HUES6 (cell line): ENCODE data around the gene NSMF.

ENCODE experiments used
- H3K27ac ChIP-seq: 2 replicates; pipeline ENCODE4 v1.7.0; 2013; ENCODE audit warnings: low read depth, mild to moderate bottlenecking, low read length, inconsistent platforms
- H3K27me3 ChIP-seq: 2 replicates; pipeline ENCODE4 v1.6.1; 2013; ENCODE audit warnings: low read length; ENCODE audit not compliant: control insufficient read depth, insufficient read depth
- H3K36me3 ChIP-seq: 2 replicates; pipeline ENCODE4 v1.6.1; 2013; ENCODE audit warnings: low read length; ENCODE audit not compliant: control insufficient read depth, insufficient read depth
- H3K4me1 ChIP-seq: 2 replicates; pipeline ENCODE4 v1.6.1; 2013; ENCODE audit warnings: low read length; ENCODE audit not compliant: control insufficient read depth, insufficient read depth
- H3K4me3 ChIP-seq: 2 replicates; pipeline ENCODE4 v1.5.1; 2013; ENCODE audit warnings: low read depth, low read length
- H3K9ac ChIP-seq: one replicate; pipeline ENCODE4 v1.6.1; 2013; ENCODE audit warnings: mild to moderate bottlenecking, low read length
- H3K9me3 ChIP-seq: 2 replicates; pipeline ENCODE4 v1.6.1; 2013; ENCODE audit warnings: low read depth, low read length; ENCODE audit not compliant: control insufficient read depth, insufficient read depth

NSMF gene

DNA sequence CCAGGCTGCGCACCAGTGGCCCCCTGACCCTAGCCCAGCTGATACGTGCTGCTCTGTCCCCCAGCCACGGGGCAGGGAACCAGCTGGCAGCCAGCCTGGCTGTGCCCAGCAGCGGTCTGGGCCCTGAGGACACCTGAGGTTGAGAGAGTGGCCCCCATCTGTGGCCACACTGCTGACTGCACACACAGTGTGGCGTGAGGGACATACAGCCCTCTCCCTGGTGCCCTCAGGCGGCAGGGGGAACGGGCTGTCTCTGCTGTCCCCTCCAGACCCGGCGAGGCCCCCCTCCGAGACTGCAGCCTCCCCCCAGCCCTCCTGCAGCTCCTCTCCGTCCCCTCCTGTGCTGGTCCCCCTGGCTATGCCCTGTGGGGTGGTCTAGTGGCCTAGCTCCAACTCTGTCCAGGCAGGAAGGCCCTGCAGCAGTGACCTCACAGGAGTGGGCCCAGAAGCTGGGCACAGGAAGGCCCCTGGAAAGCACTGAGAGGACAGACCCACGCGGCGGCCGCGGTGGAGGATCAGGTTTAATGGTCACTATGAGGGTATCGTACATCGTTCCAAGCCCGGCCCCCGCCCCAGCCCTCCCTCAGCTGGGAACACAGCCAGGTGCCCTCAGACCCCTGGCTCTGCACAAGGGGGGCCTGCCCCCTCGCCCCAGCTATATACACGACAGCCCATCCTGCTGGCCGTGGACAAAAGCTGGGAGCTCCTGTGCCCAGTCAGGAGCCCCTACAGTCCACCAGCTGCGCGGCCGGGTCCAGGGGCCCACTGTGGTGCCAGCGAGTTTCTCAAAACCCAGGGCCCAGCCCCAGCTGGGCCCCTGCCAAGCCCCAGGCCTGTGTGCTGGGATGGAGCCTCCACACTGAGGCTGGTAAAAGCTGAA lies 11.2 kb downstream of the NSMF start:
- H3K27ac ChIP-seq = no peak overlapping the region
- peaks cover 2% of the 10 kb centered on the region; the same call in 1 of the 2 replicates for H3K4me1 ChIP-seq
- no peak overlapping the region for H3K4me3 ChIP-seq
- no peak overlapping the region for H3K9ac ChIP-seq
- no peaks in the 10 kb centered on the region; the same call in 1 of the 2 replicates for H3K27me3 ChIP-seq
- H3K36me3 ChIP-seq = peaks cover 22% of the 10 kb centered on the region
- H3K9me3 ChIP-seq = no peaks in the 10 kb centered on the region

DNA sequence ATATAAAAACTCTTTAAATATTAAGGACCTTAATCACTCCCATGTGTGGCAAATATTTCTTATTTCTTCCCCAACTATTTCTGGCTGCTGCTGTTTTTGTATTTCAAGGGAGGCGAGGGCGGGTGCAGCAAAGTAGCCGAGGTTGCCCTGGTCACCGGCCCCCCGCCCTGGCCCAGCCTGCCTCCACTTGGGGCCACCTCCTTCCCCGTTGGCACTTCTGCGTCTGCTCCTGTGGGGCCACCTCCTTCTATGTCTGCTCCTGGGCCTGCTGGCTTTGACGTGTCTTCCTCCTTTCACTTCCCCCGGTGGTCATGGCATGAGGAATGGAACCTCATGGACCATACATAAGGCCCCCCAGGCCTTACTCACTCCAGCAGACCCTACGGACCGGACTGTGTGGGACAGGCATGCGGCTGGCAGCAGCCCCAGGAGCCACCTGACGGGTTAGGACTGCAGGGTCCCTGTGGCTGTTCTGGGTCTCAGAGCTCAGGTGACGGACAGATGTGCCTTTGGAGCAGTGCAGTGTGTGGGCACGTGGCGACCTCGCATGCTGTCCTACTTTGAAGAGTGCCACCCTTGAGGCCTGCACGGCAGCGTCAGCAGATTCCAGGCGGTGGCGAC lies 12.2 kb downstream of the NSMF start:
- Histone ChIP-seq H3K36me3 (peaks cover 16% of the 10 kb centered on the region), H3K27me3 (peaks cover 5% of the 10 kb centered on the region), H3K4me1 (no peaks in the 10 kb centered on the region), H3K9me3 (no peaks in the 10 kb centered on the region), H3K27ac (no peak overlapping the region), H3K9ac (no peak overlapping the region), H3K4me3 (no peak overlapping the region)

DNA sequence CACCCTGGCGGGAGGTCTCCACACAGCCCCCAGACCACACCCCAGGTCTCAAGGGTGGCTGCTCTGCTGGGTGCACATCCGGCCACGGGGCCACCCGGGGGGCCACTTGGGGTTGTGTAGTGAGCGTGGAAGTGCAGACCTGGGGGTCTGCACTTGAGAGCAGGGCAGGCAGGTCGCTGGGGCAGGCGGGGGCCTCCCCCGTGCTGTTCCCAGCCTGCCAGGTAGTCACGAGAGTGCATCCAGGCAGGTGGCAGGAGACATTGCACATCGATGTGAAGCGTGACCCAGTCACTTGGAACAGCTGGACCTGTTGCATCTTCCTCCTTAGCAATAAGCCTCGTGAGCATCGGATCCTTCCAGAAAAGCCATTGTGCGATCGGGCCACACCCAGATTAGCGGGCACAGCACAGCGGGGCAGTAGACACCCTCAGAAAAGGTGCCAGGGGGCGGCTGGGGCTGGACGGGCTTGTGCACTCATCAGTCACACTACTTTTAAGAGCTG lies 13.2 kb downstream of the NSMF start:
- Histone ChIP-seq H3K4me3 (no peak overlapping the region), H3K27me3 (peaks cover 6% of the 10 kb centered on the region)

DNA sequence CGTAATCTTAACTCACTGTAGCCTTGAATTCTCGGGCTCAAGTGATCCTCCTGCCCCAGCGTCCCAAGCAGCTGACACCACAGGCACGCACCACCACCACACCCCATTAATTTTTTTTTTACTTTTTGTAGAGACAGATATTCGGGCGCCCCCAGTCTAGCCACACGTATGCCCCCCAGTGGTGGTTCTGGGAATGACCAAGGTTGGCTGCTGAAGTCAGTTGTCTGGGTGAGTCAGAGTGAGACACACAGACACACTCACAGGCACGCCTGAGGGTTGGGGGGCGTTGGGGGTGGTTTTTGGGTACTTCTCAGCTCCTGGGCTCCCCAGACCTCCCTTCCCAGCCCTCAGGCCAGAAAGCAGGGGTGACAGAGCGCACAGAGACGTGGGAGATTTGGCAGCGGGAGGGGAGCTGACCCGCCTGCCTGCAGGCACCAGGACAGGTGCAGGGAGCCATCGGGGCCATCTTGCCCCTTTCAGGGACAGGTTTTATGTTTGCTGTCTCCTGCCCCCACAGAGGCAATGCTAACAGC lies 13.8 kb downstream of the NSMF start:
- peaks cover 6% of the 10 kb centered on the region for H3K27me3 ChIP-seq
- H3K9ac ChIP-seq = no peak overlapping the region
- no peaks in the 10 kb centered on the region for H3K9me3 ChIP-seq
- H3K4me1 ChIP-seq = no peaks in the 10 kb centered on the region
- peaks cover 16% of the 10 kb centered on the region for H3K36me3 ChIP-seq
- H3K27ac ChIP-seq = no peak overlapping the region
- H3K4me3 ChIP-seq = no peak overlapping the region

More for the DNA sequence above, 13.2 kb downstream of the NSMF start:
- Histone ChIP-seq H3K9ac (no peak overlapping the region), H3K36me3 (peaks cover 16% of the 10 kb centered on the region), H3K4me1 (no peaks in the 10 kb centered on the region), H3K9me3 (no peaks in the 10 kb centered on the region), H3K27ac (no peak overlapping the region)

DNA sequence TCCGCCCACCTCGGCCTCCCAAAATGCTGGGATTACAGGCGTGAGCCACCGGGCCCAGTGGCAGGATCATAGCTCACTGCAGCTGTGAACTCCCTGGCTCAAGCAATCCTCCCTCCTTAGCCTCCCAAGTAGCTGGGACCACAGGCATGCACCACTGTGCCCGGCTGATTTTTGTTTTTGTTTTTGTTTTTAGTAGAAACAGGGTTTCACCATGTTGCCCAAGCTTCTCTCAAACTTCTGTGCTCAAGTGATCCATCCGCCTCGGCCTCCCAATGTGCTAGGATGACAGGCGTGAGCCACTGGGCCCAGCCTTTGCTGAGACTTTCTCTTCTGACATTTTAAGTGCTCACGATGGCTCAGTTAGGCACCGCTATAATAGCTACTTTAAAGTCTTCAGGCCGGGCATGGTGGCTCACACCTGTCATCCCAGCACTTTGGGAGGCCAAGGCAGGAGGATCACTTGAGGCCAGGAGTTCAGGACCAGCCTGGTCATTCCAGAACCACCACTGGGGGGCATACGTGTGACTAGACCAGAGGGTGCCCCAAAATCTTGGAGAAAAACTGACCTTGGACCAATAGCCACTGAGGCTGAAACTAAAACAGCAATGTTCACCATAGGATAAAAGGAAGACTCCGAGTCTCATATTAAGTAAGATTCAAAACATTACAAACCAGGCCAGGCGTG lies 14.9 kb downstream of the NSMF start:
- peaks cover 7% of the 10 kb centered on the region for H3K36me3 ChIP-seq
- H3K27ac ChIP-seq = no peak overlapping the region
- H3K4me3 ChIP-seq = no peak overlapping the region
- H3K27me3 ChIP-seq = peaks cover 6% of the 10 kb centered on the region
- H3K4me1 ChIP-seq = no peaks in the 10 kb centered on the region
- no peaks in the 10 kb centered on the region for H3K9me3 ChIP-seq
- H3K9ac ChIP-seq = no peak overlapping the region

DNA sequence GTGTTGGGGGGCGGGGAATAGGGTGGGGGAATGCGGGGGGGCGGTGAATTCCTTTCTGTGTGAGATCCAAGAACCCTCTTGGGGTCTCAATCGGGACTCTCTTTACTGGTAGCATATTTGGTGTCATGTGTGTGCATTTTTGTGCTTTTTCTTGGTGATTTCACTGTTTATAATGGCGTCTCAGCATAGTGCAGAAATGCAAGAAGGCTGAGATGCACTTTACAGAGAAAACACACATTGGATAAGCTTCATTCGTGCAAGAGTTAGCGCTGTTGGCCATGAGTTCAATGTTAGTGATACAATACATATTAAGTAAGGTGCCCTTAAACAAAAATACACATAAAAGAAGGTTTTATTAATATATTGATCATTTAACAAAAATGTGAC lies 17.2 kb downstream of the NSMF start:
- no peak overlapping the region for H3K27ac ChIP-seq
- H3K4me1 ChIP-seq = no peaks in the 10 kb centered on the region
- H3K9ac ChIP-seq = no peak overlapping the region
- H3K36me3 ChIP-seq = no peaks in the 10 kb centered on the region
- peak overlapping the region; percentile 47 for H3K4me3 ChIP-seq
- no peaks in the 10 kb centered on the region for H3K9me3 ChIP-seq
- H3K27me3 ChIP-seq = peaks cover 6% of the 10 kb centered on the region

DNA sequence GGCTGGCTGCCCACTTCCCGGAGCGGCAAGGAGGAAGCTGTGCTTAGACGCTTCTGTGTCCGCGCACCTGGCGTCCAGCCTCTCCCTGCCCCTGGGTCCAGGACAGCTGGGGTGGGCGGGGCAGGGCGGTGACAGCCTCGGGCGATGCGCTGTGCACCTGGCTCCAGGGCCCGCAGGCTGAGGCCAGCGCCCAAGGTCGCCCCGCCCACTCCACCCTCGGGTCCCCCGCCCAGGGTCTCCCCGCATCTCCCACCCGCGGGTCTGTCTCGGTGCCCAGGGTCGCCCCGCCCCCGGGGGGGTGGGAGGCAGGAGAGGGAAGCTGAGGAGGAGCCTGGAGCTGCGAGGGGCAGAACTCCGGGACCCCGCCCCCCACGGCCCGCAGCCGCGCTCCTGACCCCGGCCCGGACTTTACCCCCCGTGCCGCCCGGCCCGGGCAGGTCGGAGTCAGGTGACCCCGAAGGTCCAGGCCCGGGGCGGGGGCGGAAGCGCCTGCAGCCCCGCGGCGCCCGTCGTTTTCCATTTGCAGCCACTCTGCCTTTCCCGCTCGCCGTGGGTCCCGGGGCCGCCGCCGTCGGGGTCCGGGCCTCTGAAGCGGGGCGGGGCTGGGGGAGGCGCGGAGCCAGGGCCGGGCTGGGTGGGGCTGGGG lies 17.7 kb downstream of the NSMF start, which contains the start of gene ENTPD8:
Gene ENTPD8, minus strand, starts transcription at position 69 of the 646 bp plus-strand sequence. CDS start 3,072 bp downstream, outside the sequence.
- Histone ChIP-seq H3K9me3 (no peaks in the 10 kb centered on the region), H3K4me3 (peak within 1 kb of the TSS; percentile 62), H3K9ac (no peak within 1 kb of the TSS), H3K36me3 (no peaks in the 10 kb centered on the region), H3K4me1 (no peaks in the 10 kb centered on the region), H3K27ac (no peak within 1 kb of the TSS), H3K27me3 (peaks cover 6% of the 10 kb centered on the region)

DNA sequence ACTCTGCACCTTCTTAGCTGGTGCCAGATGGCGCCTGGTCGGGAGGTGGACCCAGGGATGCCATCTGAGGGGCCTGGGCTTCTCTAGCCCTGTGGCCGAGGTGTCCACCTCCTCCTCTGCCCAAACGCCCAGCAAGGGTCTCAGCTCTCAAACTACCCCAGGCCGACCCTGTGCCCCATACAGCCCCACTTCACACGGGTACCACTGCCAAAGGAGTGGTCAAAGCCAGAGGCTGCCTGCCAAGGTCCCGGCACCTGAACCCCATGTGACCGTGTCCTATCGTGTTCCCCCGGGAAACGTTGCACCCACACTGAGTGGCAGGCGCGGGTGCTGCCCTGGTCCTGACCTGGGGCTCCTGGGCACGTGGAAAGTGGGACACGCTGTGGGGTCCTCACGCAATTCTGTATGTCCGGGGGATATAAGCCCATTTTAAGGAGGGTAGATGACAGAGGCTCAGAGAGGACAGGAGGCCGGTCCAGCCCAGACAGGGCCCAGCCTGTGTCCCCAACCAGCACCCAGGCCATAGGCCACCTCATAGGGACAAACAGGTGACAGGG lies 19.9 kb downstream of the NSMF start:
- no peaks in the 10 kb centered on the region for H3K9me3 ChIP-seq
- no peaks in the 10 kb centered on the region for H3K4me1 ChIP-seq
- H3K9ac ChIP-seq = no peak overlapping the region
- H3K4me3 ChIP-seq = no peak overlapping the region
- no peaks in the 10 kb centered on the region for H3K36me3 ChIP-seq
- no peak overlapping the region for H3K27ac ChIP-seq
- peaks cover 6% of the 10 kb centered on the region for H3K27me3 ChIP-seq

DNA sequence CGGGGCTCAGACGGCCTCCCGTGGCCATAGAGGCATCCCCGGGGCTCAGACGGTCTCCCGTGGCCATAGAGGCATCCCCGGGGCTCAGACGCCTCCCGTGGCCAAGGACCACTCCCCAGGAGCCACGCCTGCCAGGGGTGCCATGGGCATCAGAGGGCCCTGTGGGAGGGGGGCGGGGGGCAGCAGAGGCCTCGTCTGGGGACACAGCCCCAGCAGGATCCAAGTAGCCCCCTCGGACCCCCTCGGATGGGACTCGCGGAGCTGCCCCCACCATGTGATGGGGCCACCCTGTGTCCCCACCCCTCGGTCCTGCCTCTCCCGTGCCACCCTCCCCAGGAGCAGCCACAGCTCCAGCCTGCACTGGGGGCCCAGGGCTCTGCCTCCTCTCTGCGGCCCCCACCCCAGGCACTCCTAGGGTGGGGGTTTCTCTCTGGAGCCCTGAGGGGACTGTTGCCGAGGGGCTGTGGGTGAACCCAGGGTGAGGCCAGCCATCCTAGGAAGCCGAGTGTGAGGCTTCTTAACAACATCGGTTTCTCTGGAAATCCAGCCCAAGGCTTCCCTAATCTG lies 20.5 kb downstream of the NSMF start:
- Histone ChIP-seq H3K27me3 (peaks cover 6% of the 10 kb centered on the region), H3K27ac (no peak overlapping the region), H3K4me3 (no peak overlapping the region), H3K4me1 (no peaks in the 10 kb centered on the region), H3K9ac (no peak overlapping the region), H3K36me3 (no peaks in the 10 kb centered on the region), H3K9me3 (no peaks in the 10 kb centered on the region)
